Trophoblast cell (in vitro differentiated cells and primary cell): Measurements from ENCODE around the gene DLG3.
A peak's percentile ranks its signal among the peaks of the same experiment; 100 is the strongest.

Experiments
- DNase-seq, 2 donors: peaks; one replicate each; pipeline ENCODE4 v3.0.0-alpha.2; 2016
- H2AFZ ChIP-seq: 2 replicates; pipeline ENCODE4 v1.6.1; 2013; ENCODE audit warnings: low read length, moderate library complexity, mild to moderate bottlenecking; ENCODE audit not compliant: insufficient read depth, poor library complexity
- H2AK5ac ChIP-seq: 2 replicates; pipeline ENCODE4 v1.6.1; 2013; ENCODE audit warnings: mild to moderate bottlenecking, low read length
- H2BK120ac ChIP-seq: 2 replicates; pipeline ENCODE4 v1.6.1; 2013; ENCODE audit warnings: low read length, mild to moderate bottlenecking, moderate library complexity; ENCODE audit not compliant: insufficient read depth, poor library complexity
- H2BK12ac ChIP-seq: 2 replicates; pipeline ENCODE4 v1.6.1; 2013; ENCODE audit warnings: mild to moderate bottlenecking, low read length, moderate library complexity
- H2BK5ac ChIP-seq: 2 replicates; pipeline ENCODE4 v1.6.1; 2013; ENCODE audit warnings: low read length, low read depth, moderate library complexity, mild to moderate bottlenecking; ENCODE audit not compliant: poor library complexity
- H3K14ac ChIP-seq: 2 replicates; pipeline ENCODE4 v1.6.1; 2013; ENCODE audit warnings: mild to moderate bottlenecking, low read length
- H3K18ac ChIP-seq: 2 replicates; pipeline ENCODE4 v1.6.1; 2013; ENCODE audit warnings: mild to moderate bottlenecking, low read length
- H3K23ac ChIP-seq: 2 replicates; pipeline ENCODE4 v1.6.1; 2013; ENCODE audit warnings: low read length
- H3K27ac ChIP-seq: 2 replicates; pipeline ENCODE4 v1.5.1; 2013; ENCODE audit warnings: low read depth, mild to moderate bottlenecking, inconsistent platforms, low read length, moderate library complexity
- H3K27me3 ChIP-seq: 2 replicates; pipeline ENCODE4 v1.6.1; 2013; ENCODE audit warnings: inconsistent platforms, mild to moderate bottlenecking, low read length, moderate library complexity; ENCODE audit not compliant: insufficient read depth
- H3K36me3 ChIP-seq, 2 experiments: 1 replicate in 1 of 2; 2 replicates in 1 of 2; pipeline ENCODE4 v1.6.1; 2013; ENCODE audit warnings: low read length in 2 of 2, mild to moderate bottlenecking in 2 of 2, moderate library complexity in 1 of 2; ENCODE audit not compliant: insufficient read depth in 2 of 2, control insufficient read depth in 1 of 2
- H3K4ac ChIP-seq: 2 replicates; pipeline ENCODE4 v1.6.1; 2013; ENCODE audit warnings: low read depth, mild to moderate bottlenecking, low read length, moderate library complexity
- H3K4me1 ChIP-seq, 2 experiments: 1 replicate in 1 of 2; 2 replicates in 1 of 2; pipeline ENCODE4 v1.6.1; 2013; ENCODE audit warnings: low read length in 2 of 2, mild to moderate bottlenecking in 2 of 2, moderate library complexity in 1 of 2; ENCODE audit not compliant: insufficient read depth in 2 of 2, control insufficient read depth in 1 of 2
- H3K4me2 ChIP-seq: 2 replicates; pipeline ENCODE4 v1.6.1; 2013; ENCODE audit warnings: inconsistent platforms, mild to moderate bottlenecking, low read length, moderate library complexity
- H3K4me3 ChIP-seq: 2 replicates; pipeline ENCODE4 v1.5.1; 2013; ENCODE audit warnings: mild to moderate bottlenecking, low read depth, low read length, inconsistent platforms
- H3K79me1 ChIP-seq: one replicate; pipeline ENCODE4 v1.6.1; 2013; ENCODE audit warnings: low read length
- H3K79me2 ChIP-seq: 2 replicates; pipeline ENCODE4 v1.6.1; 2013; ENCODE audit warnings: low read length, mild to moderate bottlenecking; ENCODE audit not compliant: control insufficient read depth, insufficient read depth, poor library complexity
- H3K9ac ChIP-seq: 2 replicates; pipeline ENCODE4 v1.6.1; 2013; ENCODE audit warnings: mild to moderate bottlenecking, low read length
- H3K9me3 ChIP-seq: 2 replicates; pipeline ENCODE4 v1.6.1; 2013; ENCODE audit warnings: low read depth, mild to moderate bottlenecking, control low read depth, inconsistent platforms, low read length; ENCODE audit not compliant: insufficient read depth
- H4K12ac ChIP-seq: 2 replicates; pipeline ENCODE4 v1.6.1; 2013; ENCODE audit warnings: low read depth, mild to moderate bottlenecking, low read length, moderate library complexity
- H4K8ac ChIP-seq: 2 replicates; pipeline ENCODE4 v1.6.1; 2013; ENCODE audit warnings: low read depth, mild to moderate bottlenecking, low read length, moderate library complexity
- H4K91ac ChIP-seq: one replicate; pipeline ENCODE4 v1.6.1; 2013; ENCODE audit warnings: low read depth, mild to moderate bottlenecking, low read length, moderate library complexity
- WGBS: extraction: QIAGEN DNeasy Blood & Tissue Kit; methylation state at CpG from one replicate; pipeline ENCODE4 v1.1.7; 2013; ENCODE audit warnings: missing lambda C conversion rate; ENCODE audit not compliant: insufficient read length, insufficient coverage; ENCODE audit errors: extremely low coverage; 5-methylcytosine and 5-hydroxymethylcytosine counted together

Gene DLG3

DNA sequence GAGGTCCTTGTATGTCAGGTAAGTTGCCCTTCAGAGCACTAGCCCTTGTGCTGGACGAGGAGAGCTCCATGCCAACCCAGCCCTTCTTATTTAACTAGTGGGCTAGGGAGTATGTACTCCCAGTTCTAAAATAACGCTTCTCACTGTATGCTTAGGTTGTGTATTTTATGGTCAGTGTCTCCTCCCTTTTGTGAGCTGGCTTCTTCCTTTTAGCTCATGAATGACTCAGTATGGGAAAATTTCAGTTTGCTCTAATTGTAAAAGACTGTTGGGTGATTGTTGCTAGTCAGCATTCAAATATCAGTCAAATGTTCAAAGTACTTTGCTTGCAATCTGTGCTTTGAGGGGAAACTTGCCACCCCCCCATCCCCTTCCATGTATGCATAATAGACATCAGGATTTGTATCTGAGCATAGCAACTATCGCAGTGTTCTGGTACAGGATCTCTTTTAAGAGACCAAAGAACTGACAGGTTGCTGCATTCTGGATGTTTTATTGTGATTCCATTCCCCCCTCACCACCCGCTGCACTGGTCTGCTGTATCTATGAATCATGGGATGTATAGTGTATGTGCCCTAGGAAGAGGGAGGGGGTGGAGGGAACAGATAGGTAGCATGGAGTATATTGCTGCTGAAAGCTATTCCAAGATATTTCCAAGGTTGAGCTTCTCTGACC lies 34.7 kb downstream of the DLG3 start:
- no peaks in the 10 kb centered on the region for H3K27me3 ChIP-seq
- peaks cover 0 to 13% of the 10 kb centered on the region in 2 experiments for H3K4me1 ChIP-seq
- no peaks in the 10 kb centered on the region for H3K79me2 ChIP-seq
- no peak overlapping the region for H2BK5ac ChIP-seq
- H3K23ac ChIP-seq, result no peak overlapping the region
- no peak overlapping the region for H2AFZ ChIP-seq
- H4K91ac ChIP-seq, result no peak overlapping the region
- no peak overlapping the region for H4K8ac ChIP-seq
- no peak overlapping the region for H3K4me3 ChIP-seq
- H3K79me1 ChIP-seq, result no peaks in the 10 kb centered on the region
- H2BK120ac ChIP-seq, result no peak overlapping the region
- H3K14ac ChIP-seq, result no peak overlapping the region
- H3K27ac ChIP-seq, result no peak overlapping the region
- H4K12ac ChIP-seq, result no peak overlapping the region
- no peaks in the 10 kb centered on the region for H3K9me3 ChIP-seq
- no peak overlapping the region for H2BK12ac ChIP-seq
- no peak overlapping the region for H3K4me2 ChIP-seq
- H3K18ac ChIP-seq, result peak overlapping the region; percentile 71
- no peak overlapping the region for H3K4ac ChIP-seq
- peaks cover 0 to 7% of the 10 kb centered on the region in 2 experiments for H3K36me3 ChIP-seq
- no peak for DNase-seq
- no peak overlapping the region for H2AK5ac ChIP-seq
- no peak overlapping the region for H3K9ac ChIP-seq
- no CpG with 5 or more reads among the region's 4 CpGs for WGBS

DNA sequence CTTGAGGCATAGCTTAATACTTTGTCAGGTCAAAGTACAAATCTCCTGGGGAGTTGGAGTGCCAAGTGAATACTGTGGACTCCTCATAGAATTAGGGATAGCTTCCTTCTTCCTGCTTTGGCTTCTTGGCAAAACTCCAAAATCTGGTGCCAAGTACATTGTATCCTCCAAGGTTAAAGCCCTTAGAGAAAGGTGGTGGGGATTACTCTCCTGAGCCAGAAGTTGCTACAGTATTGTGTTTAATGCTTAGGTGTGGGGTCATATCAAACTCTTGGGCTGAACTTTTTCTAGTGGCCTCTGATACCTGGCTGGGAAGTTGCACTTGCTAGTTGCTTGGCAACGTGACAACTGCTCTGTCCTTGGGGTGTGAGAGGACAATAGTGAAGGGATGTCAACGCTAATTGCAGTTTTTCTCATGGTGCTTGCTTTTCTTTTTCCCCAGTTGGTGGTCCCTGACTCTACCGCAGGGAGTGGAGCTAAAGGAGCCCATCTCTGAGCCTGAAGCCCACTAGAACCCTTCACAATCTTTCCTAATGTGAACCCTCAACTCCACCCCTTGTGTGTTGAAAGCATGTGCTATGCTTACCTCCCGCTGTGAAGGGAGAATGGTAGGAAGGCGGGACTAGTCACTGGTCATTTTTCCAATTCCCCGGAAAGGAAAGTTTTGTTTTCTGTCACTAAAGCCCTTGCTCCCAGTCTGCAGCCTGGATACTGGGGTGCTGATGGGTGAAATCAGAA lies 35.5 kb downstream of the DLG3 start:
- H3K36me3 ChIP-seq, result peaks cover 0 to 7% of the 10 kb centered on the region in 2 experiments
- WGBS, result no CpG with 5 or more reads among the region's 6 CpGs

DNA sequence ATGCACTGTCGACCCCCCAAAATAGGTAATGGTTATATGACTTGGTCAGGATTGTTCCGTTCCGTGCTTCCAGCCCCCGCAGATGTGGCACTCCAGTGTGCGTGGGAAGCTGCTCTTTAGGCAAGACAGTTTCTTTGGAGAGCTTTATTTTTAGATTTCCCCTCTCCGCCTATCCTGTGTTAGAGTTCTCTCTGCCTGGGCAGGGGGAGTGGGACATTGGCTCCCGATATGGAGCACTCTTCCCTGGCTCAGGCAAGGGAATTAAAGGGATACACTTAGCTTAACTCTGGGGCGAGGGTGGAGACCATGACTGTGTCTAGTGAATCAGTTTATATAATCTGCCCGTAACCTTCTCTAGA lies 36.0 kb downstream of the DLG3 start:
- no CpG with 5 or more reads among the region's 9 CpGs for WGBS
- H3K9me3 ChIP-seq, result no peaks in the 10 kb centered on the region
- H3K4me3 ChIP-seq, result no peak overlapping the region
- no peak overlapping the region for H4K12ac ChIP-seq
- H2AK5ac ChIP-seq, result no peak overlapping the region
- no peaks in the 10 kb centered on the region for H3K79me1 ChIP-seq
- H3K18ac ChIP-seq, result no peak overlapping the region
- no peaks in the 10 kb centered on the region for H3K79me2 ChIP-seq
- H3K36me3 ChIP-seq, result peaks cover under 1 to 7% of the 10 kb centered on the region in 2 experiments
- H3K27me3 ChIP-seq, result no peaks in the 10 kb centered on the region
- H3K9ac ChIP-seq, result no peak overlapping the region
- no peak overlapping the region for H3K23ac ChIP-seq
- H4K8ac ChIP-seq, result no peak overlapping the region
- peaks cover 0 to 13% of the 10 kb centered on the region in 2 experiments for H3K4me1 ChIP-seq
- no peak overlapping the region for H4K91ac ChIP-seq
- H3K14ac ChIP-seq, result no peak overlapping the region
- H3K4me2 ChIP-seq, result no peak overlapping the region
- H2BK12ac ChIP-seq, result no peak overlapping the region
- no peak overlapping the region for H2AFZ ChIP-seq
- H2BK120ac ChIP-seq, result no peak overlapping the region
- H2BK5ac ChIP-seq, result no peak overlapping the region
- no peak overlapping the region for H3K4ac ChIP-seq
- DNase-seq, result no peak
- H3K27ac ChIP-seq, result no peak overlapping the region

More for the DNA sequence above, 35.5 kb downstream of the DLG3 start:
- Histone ChIP-seq H3K9ac (no peak overlapping the region), H3K14ac (no peak overlapping the region), H2BK120ac (no peak overlapping the region), H2BK5ac (no peak overlapping the region), H3K79me1 (no peaks in the 10 kb centered on the region), H3K4me1 (peaks cover 0 to 13% of the 10 kb centered on the region in 2 experiments), H4K91ac (no peak overlapping the region), H4K12ac (no peak overlapping the region), H3K4me3 (no peak overlapping the region), H2BK12ac (no peak overlapping the region), H2AFZ (no peak overlapping the region), H3K23ac (no peak overlapping the region), H2AK5ac (no peak overlapping the region), H3K18ac (no peak overlapping the region), H3K27me3 (no peaks in the 10 kb centered on the region), H4K8ac (no peak overlapping the region), H3K27ac (no peak overlapping the region), H3K4me2 (no peak overlapping the region), H3K4ac (no peak overlapping the region), H3K79me2 (no peaks in the 10 kb centered on the region), H3K9me3 (no peaks in the 10 kb centered on the region)
- no peak for DNase-seq

DNA sequence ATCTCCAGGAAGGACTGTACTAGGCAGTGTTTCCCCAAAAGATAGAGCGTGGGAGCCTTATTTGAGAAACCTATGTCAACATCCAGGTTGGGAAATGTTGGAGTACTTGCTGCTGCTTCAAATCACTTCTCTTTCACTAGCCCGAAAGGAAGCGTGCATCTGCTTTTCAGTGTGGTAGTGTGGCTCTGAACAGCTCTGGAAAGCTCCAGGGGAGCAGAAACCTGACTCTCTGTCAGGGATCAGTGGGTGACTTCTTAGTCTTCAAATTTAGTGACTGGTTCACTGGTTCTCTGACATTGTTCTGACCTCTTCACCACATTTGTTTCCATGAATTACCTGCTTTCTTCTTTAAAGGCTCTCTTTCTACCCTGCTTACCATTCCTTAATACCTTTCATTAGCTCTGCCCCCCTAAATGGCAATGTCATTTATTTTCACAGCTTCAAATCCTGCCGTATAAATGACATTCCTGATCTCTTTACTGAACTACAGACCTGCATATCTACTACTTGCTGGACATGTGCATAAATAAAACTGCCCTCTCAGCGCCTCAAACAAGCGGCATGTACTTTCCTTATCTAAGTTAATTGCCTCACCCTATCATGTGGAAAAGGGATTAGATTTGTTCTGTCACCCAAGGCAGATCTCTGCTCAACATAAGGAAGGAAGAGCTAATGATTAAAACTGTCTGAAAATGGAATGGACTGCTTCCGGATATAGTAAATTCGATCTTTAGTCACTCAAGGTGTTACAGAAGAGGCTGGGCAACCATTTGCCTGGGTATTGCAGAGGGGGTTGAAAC lies 37.0 kb downstream of the DLG3 start:
- H3K4ac ChIP-seq, result no peak overlapping the region
- no peak overlapping the region for H2BK120ac ChIP-seq
- H3K4me1 ChIP-seq, result peaks cover 0 to 13% of the 10 kb centered on the region in 2 experiments
- H3K36me3 ChIP-seq, result peaks cover 3 to 9% of the 10 kb centered on the region in 2 experiments
- DNase-seq, result no peak
- no peak overlapping the region for H3K4me3 ChIP-seq
- no peaks in the 10 kb centered on the region for H3K79me2 ChIP-seq
- H3K9me3 ChIP-seq, result no peaks in the 10 kb centered on the region
- no peak overlapping the region for H3K14ac ChIP-seq
- no peak overlapping the region for H3K4me2 ChIP-seq
- H2AK5ac ChIP-seq, result no peak overlapping the region
- no peak overlapping the region for H4K91ac ChIP-seq
- H3K18ac ChIP-seq, result no peak overlapping the region
- no peak overlapping the region for H3K27ac ChIP-seq
- no peak overlapping the region for H2BK12ac ChIP-seq
- H3K27me3 ChIP-seq, result no peaks in the 10 kb centered on the region
- no peak overlapping the region for H2AFZ ChIP-seq
- H2BK5ac ChIP-seq, result no peak overlapping the region
- no peak overlapping the region for H3K9ac ChIP-seq
- no peaks in the 10 kb centered on the region for H3K79me1 ChIP-seq
- no peak overlapping the region for H3K23ac ChIP-seq
- no CpG with 5 or more reads among the region's 8 CpGs for WGBS
- H4K8ac ChIP-seq, result no peak overlapping the region
- no peak overlapping the region for H4K12ac ChIP-seq
